ENCODE measurements around the gene CCR6.
A peak's percentile ranks its signal among the peaks of the same experiment; 100 is the strongest.

CCR6 gene

GRCh38 chr6:167122041-167122826 is 662 bp upstream of the CCR6 start:
- DNase-seq (ENCODE audit: low read depth in 1 of 2, low spot score in 1 of 2): no peak
- TF ChIP-seq GABPA (IDR thresholded peaks at IDR 0.05; ENCODE audit: low read depth) (no peak), POLR2AphosphoS5 (IDR thresholded peaks at IDR 0.05; ENCODE audit: low read depth) (no peak), REST (IDR thresholded peaks at IDR 0.05; ENCODE audit: insufficient replicate concordance, low read depth) (no peak), SPI1 (IDR thresholded peaks at IDR 0.05; ENCODE audit: borderline replicate concordance, low read depth) (no peak)
- TF ChIP-seq, protein P1, sequence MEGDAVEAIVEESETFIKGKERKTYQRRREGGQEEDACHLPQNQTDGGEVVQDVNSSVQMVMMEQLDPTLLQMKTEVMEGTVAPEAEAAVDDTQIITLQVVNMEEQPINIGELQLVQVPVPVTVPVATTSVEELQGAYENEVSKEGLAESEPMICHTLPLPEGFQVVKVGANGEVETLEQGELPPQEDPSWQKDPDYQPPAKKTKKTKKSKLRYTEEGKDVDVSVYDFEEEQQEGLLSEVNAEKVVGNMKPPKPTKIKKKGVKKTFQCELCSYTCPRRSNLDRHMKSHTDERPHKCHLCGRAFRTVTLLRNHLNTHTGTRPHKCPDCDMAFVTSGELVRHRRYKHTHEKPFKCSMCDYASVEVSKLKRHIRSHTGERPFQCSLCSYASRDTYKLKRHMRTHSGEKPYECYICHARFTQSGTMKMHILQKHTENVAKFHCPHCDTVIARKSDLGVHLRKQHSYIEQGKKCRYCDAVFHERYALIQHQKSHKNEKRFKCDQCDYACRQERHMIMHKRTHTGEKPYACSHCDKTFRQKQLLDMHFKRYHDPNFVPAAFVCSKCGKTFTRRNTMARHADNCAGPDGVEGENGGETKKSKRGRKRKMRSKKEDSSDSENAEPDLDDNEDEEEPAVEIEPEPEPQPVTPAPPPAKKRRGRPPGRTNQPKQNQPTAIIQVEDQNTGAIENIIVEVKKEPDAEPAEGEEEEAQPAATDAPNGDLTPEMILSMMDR (IDR thresholded peaks at IDR 0.05; ENCODE audit: insufficient read depth, low read length): no peak
- Histone ChIP-seq H3K4me3 (replicated peaks; ENCODE audit: insufficient read depth, low read length) (no peak overlapping the region), H3K27me3 (ENCODE audit: insufficient read depth, poor library complexity, severe bottlenecking) (no peaks in the 10 kb centered on the region), H3K27ac (replicated peaks) (no peak overlapping the region)

- Histone ChIP-seq H3K27ac (replicated peaks) (no peak overlapping the region), H3K4me3 (replicated peaks; ENCODE audit: insufficient read depth, low read length) (no peak overlapping the region), H3K27me3 (ENCODE audit: insufficient read depth, poor library complexity, severe bottlenecking) (no peaks in the 10 kb centered on the region)
- TF ChIP-seq, protein P1 (IDR thresholded peaks at IDR 0.05; ENCODE audit: insufficient read depth, low read length): no peak
- TF ChIP-seq SPI1 (IDR thresholded peaks at IDR 0.05; ENCODE audit: borderline replicate concordance, low read depth) (no peak), REST (IDR thresholded peaks at IDR 0.05; ENCODE audit: insufficient replicate concordance, low read depth) (no peak), GABPA (IDR thresholded peaks at IDR 0.05; ENCODE audit: low read depth) (no peak), POLR2AphosphoS5 (IDR thresholded peaks at IDR 0.05; ENCODE audit: low read depth) (no peak)
- no peak for DNase-seq (ENCODE audit: low read depth in 1 of 2, low spot score in 1 of 2)
Measured at GRCh38 chr6:167124753-167125152, 1.9 kb downstream of the CCR6 start.

GRCh38 chr6:167125410-167125809 is 2.5 kb downstream of the CCR6 start:
- Histone ChIP-seq H3K4me3 (replicated peaks; ENCODE audit: insufficient read depth, low read length) (no peak overlapping the region), H3K27ac (replicated peaks) (no peak overlapping the region), H3K27me3 (ENCODE audit: insufficient read depth, poor library complexity, severe bottlenecking) (no peaks in the 10 kb centered on the region)
- DNase-seq (ENCODE audit: low read depth in 1 of 2, low spot score in 1 of 2): peak in 1 of 2 experiments; percentile 11
- TF ChIP-seq GABPA (IDR thresholded peaks at IDR 0.05; ENCODE audit: low read depth) (no peak), REST (IDR thresholded peaks at IDR 0.05; ENCODE audit: insufficient replicate concordance, low read depth) (no peak), POLR2AphosphoS5 (IDR thresholded peaks at IDR 0.05; ENCODE audit: low read depth) (no peak), SPI1 (IDR thresholded peaks at IDR 0.05; ENCODE audit: borderline replicate concordance, low read depth) (no peak)
- TF ChIP-seq, protein P1 (IDR thresholded peaks at IDR 0.05; ENCODE audit: insufficient read depth, low read length): no peak
